Measurements from ENCODE around the gene PCDH15.
"Not testable (repeated sequence)": the region's sequence is repeated elsewhere in the genome, so short reads cannot be mapped to it uniquely, and the experiment has no call there.

The PCDH15 gene

DNA sequence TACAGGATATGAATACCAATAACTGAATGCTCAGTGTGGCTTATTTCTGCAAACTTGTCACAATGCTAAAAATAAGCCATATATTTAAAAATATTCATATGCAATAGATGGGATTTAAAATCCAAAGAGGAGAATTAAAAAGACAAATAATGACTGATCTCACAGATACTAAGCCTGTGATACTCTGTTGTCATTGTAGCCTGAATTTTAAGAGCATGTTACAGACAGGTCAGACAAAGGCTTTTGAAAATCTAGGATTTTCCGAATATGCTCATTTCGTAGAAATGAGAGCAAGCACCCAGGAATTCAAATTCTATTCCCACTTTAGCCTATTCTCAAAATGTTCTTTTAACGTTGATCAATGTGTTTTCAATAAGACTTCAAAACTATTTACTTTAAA, 269.7 kb downstream of the PCDH15 start:
- no peak for DNase-seq

DNA sequence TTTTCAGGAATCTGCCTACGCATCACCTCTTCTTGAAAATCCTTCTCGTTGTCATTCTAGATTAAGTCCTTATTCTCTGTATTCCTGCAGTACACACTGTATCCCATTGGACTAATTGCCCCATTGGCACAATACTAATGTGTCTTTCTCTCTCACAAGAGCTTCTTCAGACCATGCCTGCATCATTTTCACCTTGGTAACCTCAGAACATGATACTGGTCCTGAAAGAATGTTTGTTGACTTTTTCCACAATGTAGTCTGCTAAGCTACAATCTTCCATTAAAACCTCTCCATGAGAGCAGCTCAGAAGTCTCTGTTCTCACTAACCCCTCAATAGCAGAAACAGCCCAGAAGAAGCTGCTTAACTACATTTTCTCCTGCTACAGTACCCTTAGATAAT, 270.7 kb downstream of the PCDH15 start:
- DNase-seq = no peak

DNA sequence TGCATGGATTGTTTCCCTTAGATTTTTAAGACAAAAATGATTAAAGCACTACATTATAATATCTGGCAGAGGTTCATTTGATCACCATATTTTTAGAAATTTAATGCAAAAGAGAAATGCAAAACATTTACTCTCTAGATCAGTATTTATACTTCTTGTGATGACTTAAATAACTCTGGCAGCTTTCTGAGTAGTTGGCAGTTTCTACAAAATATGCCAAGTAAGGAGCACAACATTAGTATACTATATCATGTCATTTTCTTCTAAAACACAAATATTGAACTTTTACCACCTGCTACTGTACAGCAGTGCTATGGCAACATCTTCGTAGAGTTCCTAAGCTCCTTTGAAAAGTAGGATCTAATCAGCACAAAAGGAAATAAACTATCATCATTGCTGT, 275.2 kb downstream of the PCDH15 start:
- DNase-seq = no peak

DNA sequence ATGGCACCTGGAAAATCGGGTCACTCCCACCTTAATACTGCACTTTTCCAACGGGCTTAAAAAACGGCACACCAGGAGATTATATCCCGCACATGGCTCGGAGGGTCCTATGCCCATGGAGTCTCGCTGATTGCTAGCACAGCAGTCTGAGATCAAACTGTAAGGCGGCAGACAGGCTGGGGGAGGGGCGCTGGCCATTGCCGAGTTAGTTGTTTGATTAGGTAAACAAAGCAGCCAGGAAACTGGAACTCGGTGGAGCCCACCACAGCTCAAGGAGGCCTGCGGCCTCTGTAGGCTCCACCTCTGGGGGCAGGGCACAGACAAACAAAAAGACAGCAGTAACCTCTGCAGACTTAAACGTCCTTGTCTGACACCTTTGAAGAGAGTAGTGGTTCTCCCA, 285.8 kb downstream of the PCDH15 start:
- not testable (repeated sequence) for DNase-seq

DNA sequence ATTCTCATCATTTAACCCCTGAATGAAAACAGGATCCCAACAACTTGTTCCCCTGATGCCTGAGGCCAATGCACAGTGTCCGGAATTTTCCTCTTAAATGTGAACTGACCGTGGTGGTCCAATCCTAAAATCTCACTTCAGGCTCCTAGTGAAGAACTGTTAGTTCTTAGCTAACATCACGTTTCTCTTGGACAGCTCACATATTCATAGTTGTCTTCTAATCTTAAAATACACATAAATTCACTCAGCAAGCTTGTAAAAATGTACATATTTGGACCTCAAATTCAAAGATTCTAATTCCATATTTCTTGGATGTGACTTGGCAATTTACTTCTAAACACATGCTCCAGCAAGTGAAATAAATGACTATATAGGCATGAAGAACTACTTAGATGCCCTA, 297.2 kb downstream of the PCDH15 start:
- DNase-seq = no peak

DNA sequence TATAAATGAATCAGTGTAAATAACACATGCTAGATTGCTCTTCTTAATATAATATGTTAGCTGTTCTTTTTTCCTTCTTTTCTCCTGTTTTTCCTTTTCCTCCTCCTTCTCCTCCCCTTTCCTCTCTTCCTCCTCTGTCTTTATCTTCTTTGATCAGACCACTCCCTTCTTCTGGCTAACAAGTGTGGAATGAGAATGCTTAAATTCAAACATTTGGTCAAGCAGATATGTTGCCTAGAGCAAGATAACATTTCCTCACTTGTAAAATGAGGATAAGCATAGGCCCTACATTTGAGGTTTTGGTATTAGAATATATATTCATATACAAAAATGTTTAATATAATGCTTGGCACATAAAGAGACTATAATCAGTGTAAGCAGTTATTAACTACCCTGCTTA, 299.1 kb downstream of the PCDH15 start:
- no peak for DNase-seq

DNA sequence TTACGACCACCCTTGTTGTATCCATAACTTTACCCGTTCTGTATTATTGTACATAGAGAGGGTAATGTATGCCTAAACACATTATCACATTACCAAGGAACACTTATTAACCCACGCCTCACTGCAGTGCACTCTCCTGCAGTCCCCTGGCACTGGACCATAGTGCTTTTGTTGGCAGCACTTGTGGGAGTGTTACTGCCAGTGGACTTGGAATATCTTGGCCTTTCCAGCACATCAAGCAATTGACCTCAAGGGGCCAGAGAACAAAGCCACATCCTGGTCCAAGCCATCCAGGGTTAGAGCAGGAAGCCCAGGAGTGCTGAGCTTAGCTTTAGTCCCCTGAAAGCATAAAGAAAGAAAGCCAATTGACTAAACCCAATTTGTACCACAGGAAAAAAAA, 304.2 kb downstream of the PCDH15 start:
- DNase-seq = no peak

DNA sequence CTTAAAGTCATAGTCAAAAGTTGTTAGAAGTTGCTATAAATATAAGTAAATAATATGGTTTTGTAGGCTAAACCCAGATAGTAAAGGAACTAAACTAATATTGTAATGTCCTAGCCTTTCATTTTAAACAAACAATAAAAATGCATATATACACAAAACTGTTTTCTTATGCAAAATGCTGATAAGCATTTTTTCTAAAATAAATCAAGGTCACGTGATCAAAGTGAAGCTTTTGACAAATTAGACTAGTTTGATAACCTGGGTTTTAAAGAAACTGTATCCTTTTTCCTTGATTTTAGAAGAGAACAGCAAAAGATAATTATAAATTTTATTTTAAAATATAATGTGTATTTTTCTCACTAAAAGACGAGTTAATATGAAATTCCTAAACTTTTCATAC, 313.3 kb downstream of the PCDH15 start:
- no peak for DNase-seq

DNA sequence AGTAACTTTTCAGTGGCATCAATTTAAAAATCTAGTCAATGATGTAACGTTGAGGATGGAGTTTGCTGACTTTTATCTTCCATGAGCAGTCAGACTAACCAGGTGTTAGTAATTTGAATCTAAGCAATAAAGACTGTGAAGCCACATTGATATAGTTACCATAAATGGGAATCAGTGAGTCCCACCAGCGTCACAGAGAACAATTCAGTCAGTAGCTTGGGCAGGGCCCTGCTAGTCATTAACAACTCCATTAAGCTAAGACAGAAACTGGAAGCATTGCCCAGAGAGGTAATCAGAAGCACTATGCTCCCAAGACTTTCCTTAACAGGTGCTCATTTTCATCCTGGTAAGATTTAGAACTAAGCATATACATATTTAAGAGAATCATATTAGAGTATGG, 315.1 kb downstream of the PCDH15 start:
- no peak for DNase-seq

DNA sequence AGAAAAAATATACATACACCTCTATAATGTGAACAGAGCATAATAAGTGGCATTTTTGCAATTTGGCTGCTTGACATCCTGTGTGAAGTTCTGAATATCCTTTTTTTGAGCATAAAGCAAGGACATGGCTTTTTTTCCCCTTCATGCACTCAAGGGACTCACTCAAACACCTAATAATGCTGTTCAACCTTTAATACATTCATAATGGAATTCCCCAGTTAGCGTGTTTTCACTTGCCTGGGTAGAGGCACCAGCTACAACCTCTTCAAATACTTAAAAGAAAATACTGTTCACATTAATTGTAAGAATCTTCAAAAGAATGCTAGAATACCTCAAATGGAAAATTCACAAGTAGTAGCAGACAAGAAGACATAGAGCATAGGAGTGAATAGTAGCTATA, 316.8 kb downstream of the PCDH15 start:
- DNase-seq = no peak

DNA sequence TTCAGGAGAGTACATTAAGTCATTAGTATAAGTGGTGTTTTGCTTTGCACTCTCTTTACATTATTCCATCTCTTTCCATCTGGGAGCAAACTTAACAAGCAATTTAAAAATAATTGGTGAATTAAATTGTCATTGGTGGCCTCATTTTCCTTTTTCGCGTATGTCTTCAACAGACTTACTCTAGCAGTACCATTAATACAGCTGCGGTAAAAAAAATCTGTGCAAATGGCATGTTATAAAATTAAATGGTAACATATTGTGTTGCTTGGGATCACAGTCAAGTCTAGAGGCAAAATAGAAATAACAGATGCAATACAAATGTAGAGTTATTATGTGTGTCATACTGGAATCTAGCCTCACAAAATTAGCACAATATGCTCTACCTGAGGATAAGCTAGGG, 322.4 kb downstream of the PCDH15 start:
- DNase-seq = no peak

DNA sequence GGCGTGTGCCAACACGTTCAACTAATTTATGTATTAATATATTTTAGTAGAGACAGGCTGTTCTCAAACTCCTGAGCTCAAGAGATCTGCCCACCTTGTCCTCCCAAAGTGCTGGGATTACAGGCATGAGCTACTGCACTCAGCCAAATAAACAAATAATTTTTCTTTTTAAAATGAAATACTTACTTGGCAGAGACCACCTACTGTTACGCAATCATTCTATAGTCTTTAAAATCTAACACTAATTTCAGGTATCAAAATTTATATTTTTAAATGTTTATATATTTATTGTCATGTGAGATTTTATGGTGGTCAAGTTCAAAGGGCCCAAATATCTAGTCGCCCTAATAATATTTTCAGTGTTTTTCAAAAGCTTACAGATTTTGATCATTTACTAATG, 323.3 kb downstream of the PCDH15 start:
- DNase-seq = no peak

DNA sequence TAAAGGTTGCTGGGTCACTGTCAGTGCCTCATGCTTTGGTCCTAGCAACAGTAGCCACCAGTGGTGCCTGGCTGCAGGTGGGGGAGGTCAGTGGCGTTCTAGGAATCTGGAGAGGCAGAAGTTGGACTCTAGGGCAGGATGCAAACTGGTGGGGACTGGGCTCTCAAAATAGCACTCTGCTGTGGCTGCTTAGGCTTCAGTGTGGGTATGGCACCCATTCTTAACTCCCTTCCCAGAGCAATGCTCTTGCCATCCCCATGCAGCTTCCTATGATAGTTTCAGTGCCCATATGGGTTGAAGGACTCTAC, 330.8 kb downstream of the PCDH15 start:
- no peak for DNase-seq

DNA sequence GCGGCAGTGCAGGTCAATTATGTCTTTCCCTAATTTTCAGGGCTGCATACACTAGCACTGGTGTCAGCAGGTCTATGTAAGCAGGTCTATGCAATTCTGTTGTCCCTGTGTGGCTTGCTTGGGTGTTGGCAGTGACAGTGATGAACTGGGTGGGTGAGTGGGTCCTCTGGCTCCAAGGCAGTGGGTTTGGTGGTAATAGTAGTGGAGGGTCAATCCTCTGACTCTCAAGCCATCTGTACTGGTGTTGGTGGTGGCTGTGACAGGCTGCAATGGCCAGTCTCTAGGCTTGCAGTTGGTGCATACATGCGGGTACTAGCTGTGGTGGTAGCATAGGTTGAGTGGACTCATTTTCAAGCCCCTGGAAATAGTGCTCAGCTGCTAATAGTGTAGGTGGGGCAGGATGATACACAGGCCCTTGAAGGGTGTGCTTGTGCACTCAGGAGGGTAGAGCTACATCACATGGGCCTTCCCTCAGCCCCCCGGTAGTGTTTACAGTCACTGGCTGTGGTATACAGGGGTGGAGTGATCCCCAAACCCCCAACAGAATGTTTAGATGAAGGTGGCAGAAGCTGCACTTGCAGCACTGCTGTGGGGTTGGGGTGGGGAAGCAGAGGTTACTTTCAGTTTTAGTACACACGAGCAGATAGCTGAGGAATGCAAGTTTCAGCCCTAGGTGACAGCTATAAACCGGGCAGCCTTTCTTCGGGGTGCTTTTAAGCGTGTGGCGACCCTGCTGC, 331.3 kb downstream of the PCDH15 start:
- no peak for DNase-seq

DNA sequence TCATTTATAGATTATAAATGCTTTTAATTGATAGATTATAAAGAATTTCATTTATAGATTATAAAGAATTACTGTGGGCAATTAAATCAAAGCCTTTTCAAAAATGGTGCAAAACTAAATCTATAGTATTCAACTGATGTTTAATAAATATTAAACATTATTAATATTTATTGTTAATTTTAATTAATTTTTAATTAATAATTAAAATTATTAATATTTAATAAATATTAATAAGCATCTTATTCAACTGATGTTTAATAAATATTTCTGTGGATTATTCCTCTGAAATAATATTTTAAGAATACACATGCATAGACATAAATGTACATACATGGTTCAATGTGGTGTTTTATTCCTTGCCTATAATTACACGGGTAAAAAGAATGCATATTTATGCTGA, 346.8 kb downstream of the PCDH15 start:
- DNase-seq = no peak

DNA sequence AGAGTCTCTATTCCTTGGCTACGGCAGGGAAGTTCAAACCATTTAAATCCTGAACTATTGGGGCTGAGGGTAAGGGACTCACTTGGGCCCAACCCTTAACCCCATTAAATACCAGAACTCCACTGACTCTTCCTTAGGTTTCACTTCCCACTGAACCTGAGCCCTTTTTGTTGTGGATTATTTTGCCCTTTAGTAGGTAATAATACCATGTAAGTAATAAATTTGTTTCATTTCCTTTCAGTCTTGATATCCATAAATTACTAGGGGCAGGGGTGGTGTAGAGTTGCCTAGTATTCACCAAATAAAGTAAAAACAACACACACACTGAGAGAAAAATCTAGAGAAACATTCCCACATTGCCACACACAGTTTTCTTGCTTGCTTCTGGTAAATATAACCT, 352.0 kb downstream of the PCDH15 start:
- no peak for DNase-seq

DNA sequence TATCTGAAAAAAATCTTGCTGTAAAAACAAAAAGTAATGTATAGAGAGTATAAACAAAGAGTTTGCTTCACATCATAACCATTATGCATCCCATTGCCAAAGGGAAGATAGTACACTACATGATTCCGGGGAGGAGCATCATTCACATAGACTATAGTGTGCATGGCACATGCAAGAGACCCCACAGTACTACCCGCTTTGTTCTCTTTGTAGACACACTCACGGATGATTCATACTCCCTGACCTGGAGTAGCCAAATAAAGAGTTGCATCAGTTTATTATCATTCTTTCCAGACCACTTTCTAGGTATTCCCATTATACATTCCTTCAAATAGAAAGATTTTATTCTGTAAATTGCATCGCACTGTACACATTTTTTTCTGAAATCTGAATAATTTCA, 356.9 kb downstream of the PCDH15 start:
- no peak for DNase-seq

DNA sequence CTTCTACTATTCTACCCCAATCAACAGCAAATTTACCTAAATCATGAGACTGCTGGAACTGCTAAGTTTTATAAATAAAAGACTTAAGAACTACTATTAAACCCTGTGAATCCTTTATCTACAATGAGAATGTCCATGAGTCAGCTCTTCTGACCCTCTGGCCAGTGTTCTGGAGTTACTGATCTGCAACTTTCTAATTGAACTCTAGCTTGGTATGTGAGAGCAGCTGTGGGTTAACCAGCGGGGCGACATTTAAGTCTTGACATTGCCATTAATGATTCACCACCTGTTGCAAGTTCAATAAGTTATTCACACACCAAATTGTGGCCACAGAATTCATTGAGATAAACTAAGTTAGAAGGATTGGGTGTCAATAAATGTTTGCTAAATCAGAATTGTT, 359.8 kb downstream of the PCDH15 start:
- no peak for DNase-seq

DNA sequence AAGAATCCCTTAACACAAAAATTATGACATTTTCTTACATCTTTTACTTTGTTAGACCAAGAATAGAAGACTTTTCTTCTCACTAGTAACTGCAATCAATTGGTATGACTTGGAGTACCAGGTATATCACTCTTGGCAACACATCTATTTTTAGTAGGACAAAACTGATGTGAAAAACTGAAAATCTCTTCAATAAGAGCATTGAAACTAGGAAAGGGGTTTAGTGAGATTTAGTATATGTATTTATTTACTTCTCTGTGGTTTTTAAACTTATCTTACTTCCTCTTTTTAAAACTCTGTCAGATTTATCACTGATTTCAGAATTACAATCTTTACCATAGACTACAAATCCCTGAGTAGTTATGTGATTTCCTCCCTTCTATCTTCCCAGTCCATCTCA, 366.2 kb downstream of the PCDH15 start:
- DNase-seq = no peak

DNA sequence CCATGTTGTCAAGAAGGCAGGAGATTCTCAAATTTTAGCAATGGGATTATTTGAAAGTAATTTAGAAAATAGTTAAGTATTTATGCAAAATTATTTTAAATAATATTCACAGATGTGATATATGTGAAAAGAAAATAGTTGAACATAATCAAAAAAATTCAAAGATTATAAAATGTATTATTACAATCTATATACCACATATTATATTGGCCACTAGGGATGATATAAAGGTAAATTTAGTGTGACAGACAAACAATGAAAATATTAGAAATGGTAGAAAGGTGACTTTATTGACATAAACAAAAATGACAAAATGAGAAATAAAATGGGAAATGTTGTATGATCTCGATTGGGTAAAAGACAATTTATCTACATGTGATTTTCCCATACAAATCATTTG, 385.5 kb downstream of the PCDH15 start:
- no peak for DNase-seq

DNA sequence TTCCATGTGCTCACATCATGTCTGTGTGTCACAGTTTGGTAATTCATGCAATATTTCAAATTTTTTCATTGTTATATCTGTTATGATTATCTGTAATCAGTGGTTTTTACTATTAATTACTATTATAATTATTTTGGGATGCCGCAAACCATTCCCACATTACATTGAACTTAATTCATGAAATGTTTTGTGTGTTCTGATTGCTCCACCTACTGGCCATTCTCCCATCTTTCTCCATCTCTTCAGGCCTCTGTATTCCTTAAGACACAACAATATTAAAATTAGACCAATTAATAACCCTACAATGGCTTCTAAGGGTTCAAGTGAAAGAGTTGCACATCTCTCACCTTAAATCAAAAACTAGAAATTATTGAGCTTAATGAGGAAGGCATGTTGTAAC, 398.5 kb downstream of the PCDH15 start:
- DNase-seq = peak; percentile 0

DNA sequence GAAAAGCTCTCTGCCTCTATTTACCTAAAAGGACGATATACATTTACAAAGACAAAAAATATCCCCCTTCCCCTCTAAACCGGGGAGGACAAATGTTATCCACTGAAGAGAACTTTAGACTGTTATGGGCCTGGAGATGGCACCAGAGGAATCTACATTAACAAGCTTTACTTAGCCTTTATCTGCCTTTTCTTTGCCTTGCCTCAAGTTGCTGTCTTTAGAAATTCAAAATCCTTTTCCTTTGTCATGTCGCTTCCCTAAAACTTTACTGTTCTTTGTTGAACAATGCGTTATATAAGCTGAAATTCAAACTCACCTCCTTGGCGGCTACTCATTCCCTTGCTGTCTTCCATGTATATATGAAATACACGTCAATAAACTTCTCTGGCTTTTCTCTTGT, 405.0 kb downstream of the PCDH15 start:
- no peak for DNase-seq

DNA sequence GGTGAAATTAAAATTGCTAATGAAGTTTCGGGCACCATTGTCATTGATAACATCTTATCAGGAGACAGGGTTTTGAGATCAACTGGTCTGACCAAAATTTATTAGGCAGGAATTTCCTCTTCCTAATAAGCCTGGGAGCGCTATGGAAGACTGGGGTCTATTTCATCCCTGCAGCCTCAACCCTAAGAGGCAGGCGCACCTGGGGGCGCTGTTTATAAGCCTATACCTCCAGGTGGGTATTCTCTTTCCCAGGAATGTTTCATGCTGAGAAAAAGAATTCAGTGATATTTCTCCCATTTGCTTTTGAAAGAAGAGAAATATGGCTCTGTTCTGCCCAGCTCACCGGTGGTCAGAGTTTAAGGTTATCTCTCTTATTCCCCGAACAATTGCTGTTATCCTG, 406.4 kb downstream of the PCDH15 start:
- not testable (repeated sequence) for DNase-seq

DNA sequence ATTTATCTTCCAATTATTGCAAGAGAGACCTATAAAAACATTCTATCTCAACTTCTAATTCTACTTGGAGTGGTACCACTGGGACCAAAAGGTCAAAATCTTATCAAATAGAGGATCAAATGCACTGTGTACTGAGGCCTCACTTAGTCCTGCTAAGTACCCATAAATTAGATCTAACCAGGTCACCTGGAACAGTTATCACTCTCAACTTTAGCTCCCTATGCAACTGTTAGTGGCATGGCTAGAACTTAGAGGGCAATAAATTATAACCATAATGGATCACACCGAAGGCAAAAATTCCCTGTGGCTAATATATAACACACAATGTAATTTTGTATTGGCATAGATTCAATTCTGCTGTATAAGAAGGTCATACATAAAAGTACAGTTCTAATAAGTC, 428.9 kb downstream of the PCDH15 start:
- DNase-seq = no peak

DNA sequence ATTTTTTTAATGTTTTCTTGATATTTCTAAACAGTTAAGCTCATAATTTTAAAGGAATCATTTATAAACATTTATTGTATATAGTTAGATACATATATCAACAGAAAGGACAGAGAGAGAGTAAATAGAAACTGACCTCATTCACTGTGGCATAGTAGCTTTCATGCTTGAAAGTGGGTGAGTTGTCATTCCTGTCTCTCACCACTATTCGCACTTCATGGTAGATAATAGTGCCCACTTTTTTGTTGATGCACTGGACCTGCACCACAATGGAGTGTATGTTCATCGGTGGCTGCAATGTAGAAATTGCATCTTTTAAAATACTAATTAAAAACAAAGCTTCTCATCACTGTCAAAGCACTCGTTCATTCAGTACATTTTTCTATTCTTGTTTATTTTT, 432.0 kb downstream of the PCDH15 start:
- DNase-seq = no peak

DNA sequence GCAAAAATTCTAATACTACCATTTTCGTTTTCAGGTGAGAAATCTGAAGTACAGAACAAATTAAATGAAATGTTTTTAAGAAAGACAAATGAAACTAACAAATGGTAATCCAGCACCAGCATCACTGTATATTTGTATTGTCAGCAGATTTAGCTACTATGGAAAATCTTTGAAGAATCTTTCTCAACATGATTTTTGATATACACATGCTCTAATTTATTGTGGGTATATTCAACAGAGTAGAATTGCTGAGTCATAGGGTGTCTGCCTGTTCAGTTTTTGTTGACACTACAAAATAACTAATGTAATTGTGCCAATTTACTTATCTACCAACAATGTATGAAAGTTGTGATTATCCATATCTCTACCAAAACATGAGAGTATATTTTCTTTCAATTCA, 437.6 kb downstream of the PCDH15 start:
- DNase-seq = no peak
